ENCODE results near the gene CNOT1.

GRCh38 chr16:58499615-58500351 lies 129.8 kb downstream of the CNOT1 start, which contains the start of gene NDRG4:
- TF ChIP-seq CTCF (IDR thresholded peaks at IDR 0.05; ENCODE audit: low read depth, low read length) (no peak), POLR2A (IDR thresholded peaks at IDR 0.05; ENCODE audit: extremely low read depth, insufficient read length) (no peak), MYC (IDR thresholded peaks at IDR 0.05; ENCODE audit: low read depth, low read length) (no peak), MAX (IDR thresholded peaks at IDR 0.05; ENCODE audit: low read depth, low read length) (no peak)

Measured in NB4 (cell line).